ENCODE results near the gene GATAD2A. TPM values are rescaled to one million over a fixed set of nuclear protein-coding genes. Genes with fewer than 3 reads are reported as not detected.
"Not testable (repeated sequence)": the region's sequence is repeated elsewhere in the genome, so short reads cannot be mapped to it uniquely, and the experiment has no call there.

The GATAD2A gene
- total RNA-seq, 2 experiments from 2014 or later: 180 TPM

DNA sequence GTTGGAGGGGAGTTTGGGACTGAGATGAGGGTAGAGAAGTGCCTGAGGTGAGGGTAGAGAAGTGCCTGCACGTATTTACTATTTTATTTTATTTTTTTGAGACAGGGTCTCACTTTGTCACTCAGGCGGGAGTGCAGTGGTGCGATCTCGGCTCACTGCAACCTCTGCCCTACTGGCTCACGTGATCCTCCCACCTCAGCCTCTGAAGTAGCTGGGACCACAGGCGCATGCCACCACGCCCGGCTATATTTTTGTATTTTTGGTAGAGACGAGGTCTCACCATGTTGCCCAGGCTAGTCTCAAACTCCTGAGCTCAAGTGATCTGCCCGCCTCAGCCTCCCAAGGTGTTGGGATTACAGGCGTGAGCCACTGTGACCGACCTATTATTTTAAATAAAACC is 15.8 kb upstream of the GATAD2A start:
- Mint-ChIP-seq H3K4me1 (ENCODE audit: low read depth) (peaks cover 71% of the 10 kb centered on the region), H3K27ac (peak overlapping the region; percentile 69), H3K4me3 (peak overlapping the region; percentile 23), H3K36me3 (ENCODE audit: low read depth) (peaks cover 41% of the 10 kb centered on the region)
- not testable (repeated sequence) for ATAC-seq; H3K9me3 Mint-ChIP-seq (ENCODE audit: insufficient read depth); H3K27me3 Mint-ChIP-seq (ENCODE audit: low read depth); DNase-seq
- ChIA-PET CTCF (interaction anchor here (3.4 to 4.5 kb wide), 2 partner anchors 23 to 100 kb away, joined by 11 to 24 read pairs; no protein-coding TSS in a partner anchor), POLR2A (interaction anchor here (1.0 to 1.1 kb wide), 2 partner anchors 16 to 17 kb away, joined by 3 to 4 read pairs; partner anchors contain the start of gene GATAD2A)

DNA sequence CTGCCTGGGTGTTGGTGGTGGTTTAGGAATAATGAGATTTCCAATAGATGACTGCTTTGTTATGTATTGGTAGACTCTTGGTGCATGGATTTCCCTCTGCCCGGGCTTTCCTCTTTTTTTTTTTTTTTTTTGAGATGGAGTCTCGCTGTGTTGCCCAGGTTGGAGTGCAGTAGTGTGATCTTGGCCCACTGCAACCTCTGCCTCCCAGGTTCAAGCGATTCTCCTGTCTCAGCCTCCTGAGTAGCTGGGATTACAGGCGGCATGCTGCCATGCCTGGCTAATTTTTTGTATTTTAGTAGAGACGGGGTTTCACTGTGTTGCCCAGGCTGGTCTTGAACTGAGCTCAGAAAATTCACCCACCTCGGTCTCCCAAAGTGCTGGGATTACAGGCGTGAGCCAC is 11.1 kb upstream of the GATAD2A start:
- Mint-ChIP-seq H3K27ac (peak overlapping the region; percentile 84), H3K36me3 (ENCODE audit: low read depth) (peaks cover 21% of the 10 kb centered on the region), H3K4me1 (ENCODE audit: low read depth) (peaks cover 61% of the 10 kb centered on the region)
- DNase-seq; H3K4me3 Mint-ChIP-seq; POLR2A ChIA-PET; H3K9me3 Mint-ChIP-seq (ENCODE audit: insufficient read depth); H3K27me3 Mint-ChIP-seq (ENCODE audit: low read depth); ATAC-seq: not testable (repeated sequence)
- CTCF ChIA-PET: interaction anchor here (1.9 kb wide), 1 partner anchor 96 kb away, joined by 8 read pairs; no protein-coding TSS in a partner anchor

DNA sequence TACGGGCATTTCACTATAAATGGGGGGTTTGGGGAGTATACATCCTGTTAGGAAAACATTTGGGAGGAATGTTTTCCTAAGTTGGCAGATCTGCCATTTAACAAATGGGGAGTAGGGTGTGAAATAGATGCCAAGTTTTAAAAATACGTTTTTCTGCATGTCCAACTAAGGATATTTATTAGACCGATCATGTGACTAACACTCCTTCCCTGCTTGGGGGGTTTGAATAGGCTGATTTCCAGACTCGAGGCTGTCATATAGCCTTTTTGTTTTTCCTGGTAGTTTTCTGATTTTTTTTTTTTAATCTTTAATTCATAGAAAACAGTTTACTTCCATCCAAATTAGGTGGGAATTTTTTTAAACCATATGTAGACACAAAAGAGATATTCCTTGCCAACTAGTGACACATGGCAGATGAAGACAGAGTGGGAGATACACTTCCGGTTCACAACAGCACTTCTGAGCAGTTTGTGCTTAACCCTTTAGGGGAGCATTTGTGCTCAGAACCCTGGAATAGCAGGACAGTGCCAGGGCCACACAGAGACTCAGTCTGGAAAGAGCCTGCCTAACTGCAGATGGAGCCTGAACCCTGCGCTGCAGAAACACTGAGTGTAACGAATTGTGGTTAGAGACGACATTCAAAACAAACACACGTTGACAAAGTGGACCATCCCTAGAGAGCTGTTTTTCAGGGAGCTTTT is 5.6 kb upstream of the GATAD2A start:
- no peak overlapping the region for H3K4me3 Mint-ChIP-seq
- H3K4me1 Mint-ChIP-seq (ENCODE audit: low read depth): peaks cover 40% of the 10 kb centered on the region
- no peak overlapping the region for H3K27ac Mint-ChIP-seq
- DNase-seq (no peak), ATAC-seq (no peak)
- no peaks in the 10 kb centered on the region for H3K27me3 Mint-ChIP-seq (ENCODE audit: low read depth)
- H3K9me3 Mint-ChIP-seq (ENCODE audit: insufficient read depth): no peaks in the 10 kb centered on the region
- H3K36me3 Mint-ChIP-seq (ENCODE audit: low read depth): peaks cover 12% of the 10 kb centered on the region
- ChIA-PET POLR2A (no interaction called here), CTCF (interaction anchor here (1.3 kb wide), 1 partner anchor 90 kb away, joined by 3 read pairs; no protein-coding TSS in a partner anchor)

DNA sequence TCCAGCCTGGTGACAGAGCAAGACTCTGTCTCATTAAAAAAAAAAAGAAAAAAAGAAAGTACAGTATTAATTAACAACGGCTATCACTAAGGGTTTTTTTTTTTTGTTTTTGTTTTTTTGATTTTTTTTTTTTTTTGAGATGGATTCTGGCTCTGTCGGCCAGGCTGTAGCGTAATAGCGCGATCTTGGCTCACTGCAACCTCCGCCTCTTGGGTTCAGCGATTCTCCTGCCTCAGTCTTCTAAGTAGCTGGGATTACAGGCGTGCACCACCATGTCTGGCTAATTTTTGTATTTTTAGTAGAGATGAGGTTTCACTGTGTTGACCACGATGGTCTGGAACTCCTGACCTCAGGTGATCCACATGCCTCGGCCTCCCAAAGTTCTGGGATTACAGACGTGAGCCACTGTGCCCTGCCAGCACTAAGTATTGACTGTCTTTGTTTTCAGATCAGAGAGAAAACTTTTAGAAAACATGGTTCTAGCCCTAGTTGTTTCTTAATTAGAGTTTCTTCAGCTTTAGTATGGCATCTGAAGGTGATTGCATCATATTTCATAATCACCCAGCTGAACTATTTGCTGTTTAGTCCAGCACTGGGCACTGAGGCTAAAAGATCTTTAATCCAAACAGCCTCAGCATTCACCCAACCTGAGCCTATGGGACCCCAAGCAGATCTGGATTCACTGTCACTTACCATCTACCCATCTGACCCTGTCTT is 2.7 kb upstream of the GATAD2A start:
- H3K4me1 Mint-ChIP-seq (ENCODE audit: low read depth): peaks cover 42% of the 10 kb centered on the region
- H3K36me3 Mint-ChIP-seq (ENCODE audit: low read depth): peaks cover 20% of the 10 kb centered on the region
- ATAC-seq (no peak), DNase-seq (no peak)
- H3K27ac Mint-ChIP-seq: peak overlapping the region; percentile 49
- H3K27me3 Mint-ChIP-seq (ENCODE audit: low read depth): no peaks in the 10 kb centered on the region
- no peaks in the 10 kb centered on the region for H3K9me3 Mint-ChIP-seq (ENCODE audit: insufficient read depth)
- ChIA-PET CTCF (interaction anchor here (0.9 kb wide), 1 partner anchor 88 kb away, joined by 4 read pairs; no protein-coding TSS in a partner anchor), POLR2A (no interaction called here)
- H3K4me3 Mint-ChIP-seq: no peak overlapping the region

DNA sequence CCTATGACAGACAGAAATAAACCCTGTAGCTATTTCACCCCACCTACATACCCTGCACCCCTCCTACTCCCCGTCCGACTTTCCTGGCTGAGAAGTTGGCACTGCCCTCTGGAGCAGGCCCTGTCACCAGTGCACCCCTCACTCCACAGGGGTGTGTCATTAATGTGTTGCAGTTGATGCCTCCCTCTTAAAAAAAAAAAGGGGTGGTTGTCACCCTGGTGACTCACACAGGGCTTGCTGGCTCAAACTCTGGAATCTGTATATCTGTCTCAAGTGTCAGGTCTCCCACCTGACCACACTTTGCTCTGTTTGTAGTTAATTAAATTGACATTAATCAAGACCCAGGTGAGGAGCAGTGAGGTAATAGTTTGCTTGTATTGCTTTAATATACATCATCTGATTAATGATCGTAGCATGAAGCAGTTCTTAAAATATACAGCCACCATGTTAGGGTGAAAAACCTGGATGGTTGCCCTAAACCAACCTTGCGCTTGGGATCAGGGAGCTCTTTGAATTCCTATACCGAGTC is 2.0 kb upstream of the GATAD2A start:
- H3K36me3 Mint-ChIP-seq (ENCODE audit: low read depth): peaks cover 22% of the 10 kb centered on the region
- ChIA-PET CTCF (interaction anchor here (0.9 to 4.0 kb wide), 2 partner anchors 87 kb away, joined by 4 to 40 read pairs; no protein-coding TSS in a partner anchor), POLR2A (no interaction called here)
- no peaks in the 10 kb centered on the region for H3K9me3 Mint-ChIP-seq (ENCODE audit: insufficient read depth)
- no peak overlapping the region for H3K4me3 Mint-ChIP-seq
- no peak for ATAC-seq
- peak overlapping the region; percentile 49 for H3K27ac Mint-ChIP-seq
- peaks cover 47% of the 10 kb centered on the region for H3K4me1 Mint-ChIP-seq (ENCODE audit: low read depth)
- no peak for DNase-seq
- no peaks in the 10 kb centered on the region for H3K27me3 Mint-ChIP-seq (ENCODE audit: low read depth)

DNA sequence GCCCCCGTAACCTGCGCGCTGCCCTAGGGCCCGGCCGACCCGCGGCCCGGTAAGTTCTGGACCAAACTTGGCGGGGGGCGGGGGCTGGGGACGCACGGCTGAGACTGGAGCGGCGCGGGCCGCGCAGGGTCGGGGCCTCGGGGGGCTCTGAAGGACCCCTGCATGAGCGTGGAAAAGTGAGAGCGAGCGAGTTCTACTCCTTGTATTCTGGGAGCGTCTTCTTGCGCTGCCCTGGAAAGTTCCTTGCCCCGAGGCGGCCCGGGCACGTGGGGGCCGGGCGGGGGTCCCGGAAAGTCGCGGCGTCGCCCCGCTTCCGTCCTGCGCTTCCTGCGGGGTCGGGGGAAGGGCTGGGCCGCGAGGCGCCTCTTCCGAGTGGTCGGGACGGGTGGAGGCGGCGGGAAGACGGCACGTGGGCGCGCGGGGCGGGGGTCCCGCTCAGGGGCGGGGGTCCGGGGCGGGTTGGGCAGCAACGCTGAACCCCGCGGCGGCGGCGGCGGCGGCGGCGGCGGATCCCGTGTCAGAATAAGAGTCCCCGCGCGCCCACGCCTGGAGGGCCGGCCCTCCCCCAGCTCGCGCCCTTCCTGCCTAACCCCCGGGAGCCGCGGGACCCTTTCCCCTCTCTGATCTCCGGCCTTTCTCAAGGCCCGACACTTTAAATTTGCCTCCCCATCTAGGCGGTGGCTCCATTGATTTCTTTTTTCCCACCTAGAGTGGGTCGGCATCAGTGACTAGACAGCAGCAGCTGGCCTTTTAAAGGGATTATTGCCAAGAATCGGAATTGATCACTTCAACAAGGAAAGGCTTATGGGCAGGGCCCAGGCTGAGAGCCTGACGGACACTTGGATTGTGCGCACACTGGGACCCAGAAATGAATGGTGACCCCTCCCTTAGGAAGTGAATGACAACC is 749 bp downstream of the GATAD2A start:
- ChIA-PET CTCF (interaction anchor here (0.8 to 4.0 kb wide), 13 partner anchors 9 to 203 kb away, joined by 3 to 40 read pairs (median 8); partner anchors contain the start of gene NR2C2AP), POLR2A (interaction anchor here (0.9 to 2.7 kb wide), 6 partner anchors 11 to 84 kb away, joined by 3 to 19 read pairs (median 4); no protein-coding TSS in a partner anchor)
- H3K27ac Mint-ChIP-seq: peak overlapping the region; percentile 93
- no peaks in the 10 kb centered on the region for H3K27me3 Mint-ChIP-seq (ENCODE audit: low read depth)
- DNase-seq (peak; percentile 56), ATAC-seq (peak; percentile 28)
- peak overlapping the region; percentile 98 for H3K4me3 Mint-ChIP-seq
- peaks cover 29% of the 10 kb centered on the region for H3K36me3 Mint-ChIP-seq (ENCODE audit: low read depth)
- no peaks in the 10 kb centered on the region for H3K9me3 Mint-ChIP-seq (ENCODE audit: insufficient read depth)
- H3K4me1 Mint-ChIP-seq (ENCODE audit: low read depth): peaks cover 72% of the 10 kb centered on the region

GRCh38 chr19:19406878-19407632 is 1.6 kb downstream of the GATAD2A start:
- H3K27me3 Mint-ChIP-seq (ENCODE audit: low read depth): no peaks in the 10 kb centered on the region
- peak overlapping the region; percentile 98 for H3K4me3 Mint-ChIP-seq
- ATAC-seq: peak; percentile 56
- peak; percentile 71 for DNase-seq
- H3K9me3 Mint-ChIP-seq (ENCODE audit: insufficient read depth): no peaks in the 10 kb centered on the region
- H3K36me3 Mint-ChIP-seq (ENCODE audit: low read depth): peaks cover 28% of the 10 kb centered on the region
- POLR2A ChIA-PET: interaction anchor here (1.0 to 2.7 kb wide), 3 partner anchors 42 to 84 kb away, joined by 3 to 19 read pairs (median 5); no protein-coding TSS in a partner anchor
- CTCF ChIA-PET: interaction anchor here (0.6 to 4.0 kb wide), 11 partner anchors 10 to 83 kb away, joined by 3 to 40 read pairs (median 4); no protein-coding TSS in a partner anchor
- H3K27ac Mint-ChIP-seq: peak overlapping the region; percentile 93
- H3K4me1 Mint-ChIP-seq (ENCODE audit: low read depth): peaks cover 73% of the 10 kb centered on the region

GRCh38 chr19:19407633-19407930 is 2.1 kb downstream of the GATAD2A start:
- Mint-ChIP-seq H3K9me3 (ENCODE audit: insufficient read depth) (no peaks in the 10 kb centered on the region), H3K4me1 (ENCODE audit: low read depth) (peaks cover 74% of the 10 kb centered on the region), H3K27ac (peak overlapping the region; percentile 15), H3K27me3 (ENCODE audit: low read depth) (no peaks in the 10 kb centered on the region), H3K36me3 (ENCODE audit: low read depth) (peaks cover 31% of the 10 kb centered on the region), H3K4me3 (peak overlapping the region; percentile 98)
- no peak for ATAC-seq
- ChIA-PET CTCF (interaction anchor here (0.6 to 4.0 kb wide), 11 partner anchors 10 to 82 kb away, joined by 3 to 40 read pairs (median 4); no protein-coding TSS in a partner anchor), POLR2A (interaction anchor here (2.7 kb wide), 1 partner anchor 43 kb away, joined by 19 read pairs; no protein-coding TSS in a partner anchor)
- no peak for DNase-seq

DNA sequence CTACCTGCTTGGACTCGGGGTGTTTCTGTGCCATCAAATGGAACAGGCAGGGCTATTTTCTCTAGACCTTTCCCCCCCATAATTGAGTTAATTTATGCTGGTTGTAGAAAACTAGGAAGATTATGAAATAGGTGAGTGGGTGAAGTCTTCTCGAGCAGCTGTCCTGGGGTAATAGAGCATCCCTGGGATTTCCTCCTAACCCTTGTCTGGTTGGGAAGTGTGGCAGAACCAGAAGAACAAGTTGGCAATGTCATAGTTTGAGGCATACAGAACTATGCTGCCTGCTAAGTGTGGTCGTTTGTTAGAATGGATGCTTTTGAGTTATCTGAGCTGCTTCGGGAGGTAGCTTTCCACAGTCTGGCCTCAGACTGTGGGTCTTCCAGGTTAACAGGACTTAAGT is 3.7 kb downstream of the GATAD2A start:
- H3K4me1 Mint-ChIP-seq (ENCODE audit: low read depth): peaks cover 74% of the 10 kb centered on the region
- H3K36me3 Mint-ChIP-seq (ENCODE audit: low read depth): peaks cover 35% of the 10 kb centered on the region
- ATAC-seq: no peak
- H3K27ac Mint-ChIP-seq: peak overlapping the region; percentile 63
- POLR2A ChIA-PET: interaction anchor here (0.8 kb wide), 1 partner anchor 50 kb away, joined by 5 read pairs; no protein-coding TSS in a partner anchor
- no peak for DNase-seq
- CTCF ChIA-PET: interaction anchor here (1.1 to 1.8 kb wide), 3 partner anchors 9 to 84 kb away, joined by 3 to 6 read pairs (median 5); no protein-coding TSS in a partner anchor
- no peaks in the 10 kb centered on the region for H3K27me3 Mint-ChIP-seq (ENCODE audit: low read depth)
- no peaks in the 10 kb centered on the region for H3K9me3 Mint-ChIP-seq (ENCODE audit: insufficient read depth)
- peak overlapping the region; percentile 26 for H3K4me3 Mint-ChIP-seq

GRCh38 chr19:19409631-19410030 is 4.2 kb downstream of the GATAD2A start:
- ATAC-seq: no peak
- H3K4me1 Mint-ChIP-seq (ENCODE audit: low read depth): peaks cover 72% of the 10 kb centered on the region
- peak overlapping the region; percentile 63 for H3K27ac Mint-ChIP-seq
- no peaks in the 10 kb centered on the region for H3K9me3 Mint-ChIP-seq (ENCODE audit: insufficient read depth)
- H3K4me3 Mint-ChIP-seq: peak overlapping the region; percentile 26
- POLR2A ChIA-PET: interaction anchor here (0.8 kb wide), 1 partner anchor 50 kb away, joined by 5 read pairs; no protein-coding TSS in a partner anchor
- H3K27me3 Mint-ChIP-seq (ENCODE audit: low read depth): no peaks in the 10 kb centered on the region
- CTCF ChIA-PET: interaction anchor here (0.9 to 1.8 kb wide), 4 partner anchors 9 to 83 kb away, joined by 3 to 6 read pairs (median 4); no protein-coding TSS in a partner anchor
- DNase-seq: no peak
- H3K36me3 Mint-ChIP-seq (ENCODE audit: low read depth): peaks cover 37% of the 10 kb centered on the region
